ACHN (cell line): ENCODE data around the gene NENF.

Source experiments
- DNase-seq: peaks from one replicate; pipeline ENCODE4 v3.0.0-alpha.2; 2015
- in situ Hi-C: cut with HindIII; loops from 2 replicates; pipeline ENCODE4 v1.10.0; 2017; ENCODE audit warnings: low sequenced_read_pairs, low pct_ligation_motif_present, low pct_unique_long_range_greater_than_20kb

The NENF gene

DNA sequence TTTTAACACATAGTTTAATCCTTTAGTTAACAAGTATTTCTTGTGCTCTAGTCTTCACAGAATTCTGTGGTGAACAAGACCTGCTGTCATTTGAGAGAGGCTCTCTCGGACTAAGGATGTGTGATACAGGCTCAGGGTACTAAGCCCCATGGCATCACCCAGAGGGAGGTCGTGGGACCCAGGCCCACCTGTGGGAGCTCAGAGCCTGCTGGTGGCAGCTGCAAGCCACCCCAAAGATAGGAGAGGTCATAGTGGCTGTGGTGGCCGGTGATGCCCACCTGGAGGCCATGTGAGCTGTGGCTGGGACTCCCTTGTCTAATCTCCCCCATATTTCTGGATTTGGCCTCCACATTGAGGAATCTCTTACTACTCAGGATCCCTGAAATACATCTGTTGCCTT is 22.0 kb downstream of the NENF start:
- no peak for DNase-seq
- in situ Hi-C loops, result no loop called here

DNA sequence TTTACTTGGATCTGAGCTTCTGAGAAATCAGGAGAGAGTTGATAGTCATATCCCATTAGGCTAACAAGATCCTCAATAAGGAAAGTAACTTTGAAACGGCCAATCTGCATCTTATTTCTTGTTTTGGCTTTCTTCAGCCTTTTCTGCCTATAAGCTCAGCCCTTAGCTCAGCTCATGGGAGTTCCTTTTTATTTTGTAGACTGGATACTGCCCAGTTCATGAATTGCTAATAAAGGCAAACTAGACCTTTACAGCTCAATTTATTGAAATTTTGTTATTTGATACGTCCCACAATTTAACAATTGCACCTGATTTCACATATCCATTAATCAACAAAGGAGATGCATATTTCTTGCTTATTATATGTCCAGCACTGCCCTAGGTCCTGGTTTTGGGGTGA is 22.7 kb downstream of the NENF start:
- DNase-seq, result no peak
- in situ Hi-C loops, result no loop called here

DNA sequence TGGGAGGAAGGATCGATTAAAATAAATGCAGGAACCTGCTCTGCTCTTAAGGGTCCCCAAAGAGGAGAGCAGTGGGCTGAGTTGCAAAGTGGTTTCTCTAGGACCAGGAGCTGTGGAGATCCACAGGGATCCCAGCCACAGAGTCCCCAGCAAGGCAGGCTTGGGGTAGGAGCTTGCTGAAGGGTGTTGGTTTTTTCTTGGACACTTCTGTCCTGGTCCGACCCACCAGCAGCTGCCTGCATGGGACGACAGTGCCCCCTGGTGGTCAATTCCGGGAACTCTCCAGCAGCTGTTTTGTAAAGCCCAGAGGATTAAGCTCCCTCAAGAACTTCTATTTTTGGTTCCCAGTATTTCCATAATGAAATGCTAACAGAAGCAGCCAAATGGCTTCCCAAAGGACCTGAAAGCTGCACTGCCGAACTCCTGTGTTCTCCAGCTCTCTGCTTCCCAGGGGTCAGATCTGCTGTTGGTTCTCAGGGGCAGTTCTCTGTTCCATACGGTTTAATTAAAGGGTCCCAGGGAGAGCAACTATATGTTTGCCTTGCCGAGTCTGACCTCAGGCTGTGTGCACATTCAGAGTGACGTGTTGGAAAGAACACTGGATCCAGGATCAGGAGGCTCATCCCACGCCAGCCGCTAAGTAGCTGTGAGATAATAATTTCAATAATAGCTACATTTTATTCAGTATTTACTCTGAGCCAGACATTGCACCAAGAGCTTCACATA is 23.2 kb downstream of the NENF start:
- in situ Hi-C loops, result no loop called here
- DNase-seq, result peak; percentile 80

DNA sequence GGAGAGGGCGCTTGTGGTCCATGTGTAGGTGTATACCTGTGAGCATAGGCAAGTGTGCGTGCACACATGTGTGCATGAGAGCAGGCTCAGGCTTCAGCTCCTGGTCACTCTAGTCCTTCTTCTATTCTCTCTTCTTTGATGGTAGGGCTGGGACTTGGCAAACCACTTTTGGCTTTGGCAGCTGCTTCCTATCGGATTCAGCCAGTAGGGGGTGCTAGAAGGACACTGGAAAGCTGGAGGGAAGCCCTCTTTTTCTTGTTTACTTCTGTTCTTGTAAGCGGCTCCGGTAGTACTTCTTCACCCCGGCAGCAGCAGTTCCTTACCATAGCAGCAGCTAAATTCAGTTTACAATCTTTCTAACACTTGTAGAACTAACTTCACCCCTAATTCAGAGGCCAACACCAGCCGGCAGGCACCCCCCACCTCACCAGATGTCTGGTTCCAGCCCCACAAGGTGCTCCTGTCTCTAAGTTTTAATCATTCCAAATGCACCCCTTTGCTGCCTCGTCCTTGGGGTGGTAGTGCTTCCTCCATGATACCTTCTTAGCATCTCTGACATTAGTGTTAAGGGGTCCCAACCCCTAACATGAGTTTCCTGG is 25.1 kb downstream of the NENF start:
- peak; percentile 78 for DNase-seq
- in situ Hi-C loops, result no loop called here

- no peak for DNase-seq
- in situ Hi-C loops, result no loop called here
Observed at GRCh38 chr1:212458817-212459216, 26.1 kb downstream of the NENF start.

DNA sequence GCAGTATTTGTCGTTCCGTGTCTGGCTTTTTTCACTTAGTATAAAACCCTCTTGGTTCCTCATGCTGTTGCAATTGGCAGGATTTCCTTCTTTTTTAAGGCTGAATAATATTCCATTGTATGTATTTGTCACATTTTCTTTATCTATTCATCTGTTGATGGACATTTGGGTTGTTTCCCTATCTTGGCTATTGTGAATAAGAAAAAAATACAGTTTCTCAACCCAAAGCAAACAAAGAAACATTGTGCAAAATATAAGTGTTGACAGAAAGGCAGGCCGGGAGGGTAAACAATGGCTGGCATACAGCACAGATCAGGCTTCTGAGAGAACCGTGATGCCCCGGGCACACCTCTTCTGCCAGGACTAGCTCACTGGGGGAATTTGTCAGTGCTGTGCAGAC is 26.9 kb downstream of the NENF start:
- no peak for DNase-seq
- in situ Hi-C loops, result no loop called here

GRCh38 chr1:212460376-212460775 is 27.7 kb downstream of the NENF start:
- no peak for DNase-seq

DNA sequence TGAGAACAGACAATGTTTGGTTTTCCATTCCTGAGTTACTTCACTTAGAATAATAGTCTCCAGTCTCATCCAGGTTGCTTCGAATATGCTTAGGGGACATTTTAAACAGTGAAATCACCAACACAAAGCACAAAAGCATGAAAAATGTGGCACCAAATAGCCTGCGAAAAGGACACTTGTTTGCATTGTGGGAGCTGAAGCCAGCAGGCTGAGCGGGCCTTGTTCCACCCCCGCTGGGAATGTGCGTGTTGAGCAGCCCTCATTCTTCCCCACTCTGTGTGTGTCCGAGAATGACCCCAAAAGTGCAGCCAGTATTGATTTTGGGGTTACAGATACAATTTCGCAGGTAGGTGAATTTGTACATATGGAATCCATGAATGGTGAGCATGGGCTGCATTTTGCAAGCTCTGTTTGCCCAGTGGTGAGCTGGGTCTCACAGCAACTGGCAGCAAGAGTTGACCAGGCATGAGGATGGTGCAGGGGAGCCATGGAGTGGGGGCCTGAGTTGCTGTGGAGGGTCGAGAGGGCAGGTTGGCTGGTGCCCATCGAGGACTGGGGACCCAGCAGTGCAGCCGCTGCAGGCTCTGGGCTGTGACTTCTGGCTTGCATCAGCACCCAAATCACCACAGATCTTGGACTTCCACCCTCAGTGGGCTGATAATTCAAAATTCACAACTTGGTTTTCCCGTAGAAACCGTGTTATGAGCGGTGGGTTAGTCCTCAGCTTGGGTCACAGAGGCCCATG is 29.4 kb downstream of the NENF start:
- DNase-seq, result no peak
- in situ Hi-C loops, result no loop called here

More at GRCh38 chr1:212460376-212460775, 27.7 kb downstream of the NENF start:
- in situ Hi-C loops, result no loop called here

DNA sequence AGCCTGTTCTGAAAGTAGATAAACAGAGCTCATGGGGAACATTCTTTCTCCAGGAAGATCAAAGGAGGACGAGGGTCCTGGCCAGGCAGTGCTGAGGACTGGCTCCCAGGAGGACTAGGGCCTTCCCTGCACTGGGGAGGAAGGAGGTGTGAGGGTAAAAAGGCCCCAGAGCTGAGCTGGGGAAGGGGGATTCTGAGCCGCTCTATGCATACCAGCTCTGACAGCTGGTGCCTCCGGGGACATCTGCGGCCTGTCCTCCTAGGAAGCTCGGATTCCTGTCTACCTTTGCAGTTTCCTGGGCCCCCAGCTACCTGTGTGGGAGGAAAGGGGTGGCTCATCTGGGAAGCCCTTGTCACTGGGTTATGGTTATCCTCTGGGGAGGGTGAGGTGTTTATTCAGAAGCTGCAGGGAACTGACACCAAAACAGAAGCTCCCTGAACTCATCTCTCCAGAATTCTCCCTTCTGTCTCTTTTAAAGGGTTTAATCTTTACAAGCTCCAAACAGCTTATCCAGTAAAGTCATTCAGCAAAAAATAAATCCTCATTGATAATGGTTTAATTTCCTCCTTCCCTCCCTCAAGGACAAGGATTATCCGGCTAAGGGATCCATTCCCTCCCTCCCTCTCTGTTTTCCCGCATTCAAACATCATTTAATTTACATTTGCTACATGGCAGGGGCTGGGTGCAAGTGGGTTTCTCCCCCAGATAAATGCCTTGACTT is 31.0 kb downstream of the NENF start:
- DNase-seq, result no peak
- in situ Hi-C loops, result no loop called here

- DNase-seq, result no peak
- in situ Hi-C loops, result no loop called here
Observed at GRCh38 chr1:212465311-212465710, 32.6 kb downstream of the NENF start.

- in situ Hi-C loops, result no loop called here
- DNase-seq, result no peak
Observed at GRCh38 chr1:212466437-212466836, 33.7 kb downstream of the NENF start.

- in situ Hi-C loops, result no loop called here
Observed at GRCh38 chr1:212466898-212467650, 34.4 kb downstream of the NENF start.

GRCh38 chr1:212467843-212468482 is 35.2 kb downstream of the NENF start:
- in situ Hi-C loops, result no loop called here
- no peak for DNase-seq

More at GRCh38 chr1:212466898-212467650, 34.4 kb downstream of the NENF start:
- no peak for DNase-seq

- in situ Hi-C loops, result no loop called here
Observed at GRCh38 chr1:212470059-212470458, 37.3 kb downstream of the NENF start.

GRCh38 chr1:212471286-212471685 is 38.6 kb downstream of the NENF start:
- in situ Hi-C loops, result no loop called here
- no peak for DNase-seq

More at GRCh38 chr1:212470059-212470458, 37.3 kb downstream of the NENF start:
- DNase-seq, result peak; percentile 89

GRCh38 chr1:212471891-212472675 is 39.4 kb downstream of the NENF start:
- in situ Hi-C loops, result no loop called here
- DNase-seq, result no peak

GRCh38 chr1:212473729-212474128 is 41.0 kb downstream of the NENF start:
- DNase-seq, result no peak
- in situ Hi-C loops, result no loop called here
